GM18858 (cell line): ENCODE data around the gene TLE4.

ENCODE experiments used
- ATAC-seq: cut with Tn5 transposase; IDR thresholded peaks from one replicate; pipeline ENCODE4 v1.9.1; 2021; ENCODE audit not compliant: unreplicated experiment

TLE4 gene

GRCh38 chr9:79765466-79765865 lies 193.7 kb downstream of the TLE4 start:
- no peak for ATAC-seq

- no peak for ATAC-seq
These were observed 194.3 kb downstream of the TLE4 start for GRCh38 chr9:79766091-79766490.

- ATAC-seq = no peak
These were observed 196.4 kb downstream of the TLE4 start for GRCh38 chr9:79768194-79768593.

GRCh38 chr9:79769476-79770275 lies 197.9 kb downstream of the TLE4 start:
- no peak for ATAC-seq

GRCh38 chr9:79774356-79774755 lies 202.6 kb downstream of the TLE4 start:
- no peak for ATAC-seq
